Astrocyte (in vitro differentiated cells and primary cell): ENCODE data around the gene ABLIM2. TPM values are rescaled to one million over a fixed set of nuclear protein-coding genes. Genes with fewer than 3 reads are reported as not detected.

Experiments
- DNase-seq: peaks from one replicate; pipeline ENCODE4 v3.0.0-alpha.2; 2010; ENCODE audit warnings: low read depth
- FAIRE-seq: peaks from 2 replicates; lab custom pipeline; 2011; peaks lifted over from hg19 to GRCh38; lab: Jason Lieb, UNC
- H2AFZ ChIP-seq: 2 replicates; pipeline ENCODE4 v1.6.0; 2012; ENCODE audit warnings: low read depth, low read length, inconsistent platforms
- H3K27ac ChIP-seq: 2 replicates; pipeline ENCODE4 v1.5.1; 2011; ENCODE audit warnings: low read depth, low read length, inconsistent platforms
- H3K27me3 ChIP-seq: 2 replicates; pipeline ENCODE4 v1.6.0; 2011; ENCODE audit warnings: low read length, inconsistent platforms; ENCODE audit not compliant: insufficient read depth
- H3K36me3 ChIP-seq: 2 replicates; pipeline ENCODE4 v1.5.1; 2011; ENCODE audit warnings: low read length, inconsistent platforms; ENCODE audit not compliant: insufficient read depth
- H3K4me1 ChIP-seq: 2 replicates; pipeline ENCODE4 v1.5.1; 2011; ENCODE audit warnings: low read length, inconsistent platforms; ENCODE audit not compliant: insufficient read depth
- H3K4me2 ChIP-seq: 2 replicates; pipeline ENCODE4 v1.6.0; 2012; ENCODE audit warnings: low read length, inconsistent platforms
- H3K4me3 ChIP-seq: 2 replicates; pipeline ENCODE4 v1.5.1; 2011; ENCODE audit warnings: low read depth, mild to moderate bottlenecking, low read length, inconsistent platforms; ENCODE audit not compliant: insufficient read depth
- H3K79me2 ChIP-seq: 2 replicates; pipeline ENCODE4 v1.6.0; 2012; ENCODE audit warnings: mild to moderate bottlenecking, low read length, inconsistent platforms; ENCODE audit not compliant: insufficient read depth
- H3K9ac ChIP-seq: 2 replicates; pipeline ENCODE4 v1.6.0; 2012; ENCODE audit warnings: mild to moderate bottlenecking, low read length, inconsistent platforms
- H3K9me3 ChIP-seq: 2 replicates; pipeline ENCODE4 v1.5.1; 2012; ENCODE audit warnings: low read depth, mild to moderate bottlenecking, low read length, inconsistent platforms; ENCODE audit not compliant: insufficient read depth
- H4K20me1 ChIP-seq: 2 replicates; pipeline ENCODE4 v1.6.0; 2012; ENCODE audit warnings: low read length, inconsistent platforms; ENCODE audit not compliant: insufficient read depth
- H3K27ac Mint-ChIP-seq: one replicate; pipeline ENCODE4 v1.8.0; 2021; ENCODE audit warnings: mild to moderate bottlenecking, mixed read lengths; ENCODE audit not compliant: unreplicated experiment
- H3K27me3 Mint-ChIP-seq: one replicate; pipeline ENCODE4 v1.8.0; 2021; ENCODE audit warnings: low read depth, mixed read lengths; ENCODE audit not compliant: unreplicated experiment
- H3K36me3 Mint-ChIP-seq: one replicate; pipeline ENCODE4 v1.8.0; 2021; ENCODE audit warnings: low read depth, mixed read lengths; ENCODE audit not compliant: unreplicated experiment
- H3K4me1 Mint-ChIP-seq: one replicate; pipeline ENCODE4 v1.8.0; 2021; ENCODE audit warnings: low read depth, mixed read lengths; ENCODE audit not compliant: unreplicated experiment
- H3K4me3 Mint-ChIP-seq: one replicate; pipeline ENCODE4 v1.8.0; 2021; ENCODE audit warnings: mild to moderate bottlenecking, moderate library complexity, mixed read lengths; ENCODE audit not compliant: unreplicated experiment
- H3K9me3 Mint-ChIP-seq: one replicate; pipeline ENCODE4 v1.8.0; 2021; ENCODE audit warnings: mild to moderate bottlenecking, mixed read lengths; ENCODE audit not compliant: unreplicated experiment
- CTCF ChIP-seq: IDR thresholded peaks from 2 replicates; pipeline ENCODE4 v1.5.1; 2011; ENCODE audit warnings: low read depth, mild to moderate bottlenecking, inconsistent platforms, low read length, moderate library complexity; ENCODE audit not compliant: insufficient read depth
- EZH2 ChIP-seq: IDR thresholded peaks from 2 replicates; pipeline ENCODE4 v1.6.1; 2012; ENCODE audit warnings: mild to moderate bottlenecking, low read length, inconsistent platforms; ENCODE audit not compliant: insufficient read depth
- total RNA-seq: library from RNA; stranded (reverse); gene quantifications from 2 replicates; pipeline ENCODE4 v1.2.1, GENCODE V29; 2021

The ABLIM2 gene
- total RNA-seq, 1 donor from 2014 or later = 0.50 TPM

- H3K79me2 ChIP-seq = no peaks in the 10 kb centered on the region
- H2AFZ ChIP-seq = no peak overlapping the region
- peaks cover 5% of the 10 kb centered on the region for H3K9me3 ChIP-seq
- H3K36me3 ChIP-seq = no peaks in the 10 kb centered on the region
- no peaks in the 10 kb centered on the region for H3K4me1 ChIP-seq
- peaks cover 13% of the 10 kb centered on the region for H3K27me3 ChIP-seq
- no peak for DNase-seq
- no peak overlapping the region for H3K4me3 ChIP-seq
- no peak overlapping the region for H3K27ac ChIP-seq
- no peak overlapping the region for H3K9ac ChIP-seq
- H3K4me2 ChIP-seq = no peak overlapping the region
- Mint-ChIP-seq H3K27me3 (peaks cover 62% of the 10 kb centered on the region), H3K4me1 (peaks cover 7% of the 10 kb centered on the region), H3K9me3 (peaks cover 11% of the 10 kb centered on the region), H3K36me3 (peaks cover 2% of the 10 kb centered on the region), H3K27ac (no peak overlapping the region), H3K4me3 (no peak overlapping the region)
- TF ChIP-seq EZH2 (no peak), CTCF (no peak)
- no peaks in the 10 kb centered on the region for H4K20me1 ChIP-seq
- FAIRE-seq = no peak
Observed at GRCh38 chr4:8171984-8172924, 13.6 kb upstream of the ABLIM2 start.

GRCh38 chr4:8171266-8171665 lies 12.7 kb upstream of the ABLIM2 start:
- Mint-ChIP-seq H3K9me3 (peaks cover 11% of the 10 kb centered on the region), H3K27ac (peak overlapping the region; percentile 67), H3K4me3 (no peak overlapping the region), H3K27me3 (peaks cover 63% of the 10 kb centered on the region), H3K4me1 (peaks cover 5% of the 10 kb centered on the region), H3K36me3 (peaks cover 2% of the 10 kb centered on the region)
- H3K4me1 ChIP-seq = no peaks in the 10 kb centered on the region
- no peaks in the 10 kb centered on the region for H3K36me3 ChIP-seq
- H3K4me2 ChIP-seq = no peak overlapping the region
- H3K9ac ChIP-seq = no peak overlapping the region
- peaks cover 13% of the 10 kb centered on the region for H3K27me3 ChIP-seq
- no peak for TF ChIP-seq CTCF
- no peak for TF ChIP-seq EZH2
- no peak overlapping the region for H2AFZ ChIP-seq
- H3K79me2 ChIP-seq = no peaks in the 10 kb centered on the region
- FAIRE-seq = no peak
- H3K27ac ChIP-seq = no peak overlapping the region
- DNase-seq = no peak
- H3K9me3 ChIP-seq = peaks cover 6% of the 10 kb centered on the region
- H3K4me3 ChIP-seq = no peak overlapping the region
- H4K20me1 ChIP-seq = no peaks in the 10 kb centered on the region

GRCh38 chr4:8170341-8170740 lies 11.7 kb upstream of the ABLIM2 start:
- H3K36me3 ChIP-seq = no peaks in the 10 kb centered on the region
- H3K4me3 ChIP-seq = no peak overlapping the region
- no peak overlapping the region for H3K4me2 ChIP-seq
- H3K79me2 ChIP-seq = no peaks in the 10 kb centered on the region
- peaks cover 5% of the 10 kb centered on the region for H3K4me1 Mint-ChIP-seq
- FAIRE-seq (no peak), DNase-seq (no peak)
- no peak overlapping the region for H3K9ac ChIP-seq
- TF ChIP-seq EZH2 (no peak), CTCF (no peak)
- H3K27me3 Mint-ChIP-seq = peaks cover 55% of the 10 kb centered on the region
- H4K20me1 ChIP-seq = no peaks in the 10 kb centered on the region
- peaks cover 10% of the 10 kb centered on the region for H3K9me3 ChIP-seq
- peaks cover 2% of the 10 kb centered on the region for H3K36me3 Mint-ChIP-seq
- peaks cover 11% of the 10 kb centered on the region for H3K27me3 ChIP-seq
- H2AFZ ChIP-seq = no peak overlapping the region
- H3K4me3 Mint-ChIP-seq = no peak overlapping the region
- no peak overlapping the region for H3K27ac Mint-ChIP-seq
- H3K27ac ChIP-seq = no peak overlapping the region
- H3K4me1 ChIP-seq = no peaks in the 10 kb centered on the region
- H3K9me3 Mint-ChIP-seq = peaks cover 11% of the 10 kb centered on the region
